GM06990 (cell line): ENCODE measurements around the gene BRD3.

Experiments used
- DNase-seq: peaks from one replicate; pipeline ENCODE4 v3.0.0-alpha.2; 2011; ENCODE audit not compliant: insufficient read length; ENCODE audit errors: extremely low read depth
- H3K27me3 ChIP-seq: replicated peaks from 2 replicates; pipeline ENCODE4 v1.6.0; 2011; ENCODE audit warnings: low read length; ENCODE audit not compliant: control insufficient read depth, insufficient read depth
- H3K36me3 ChIP-seq: 2 replicates; pipeline ENCODE4 v1.5.1; 2011; ENCODE audit warnings: low read length; ENCODE audit not compliant: control insufficient read depth, insufficient read depth
- H3K4me3 ChIP-seq: replicated peaks from 2 replicates; pipeline ENCODE4 v1.5.1; 2011; ENCODE audit warnings: low read depth, mild to moderate bottlenecking, control low read depth, low read length
- CTCF ChIP-seq: IDR thresholded peaks from 2 replicates; pipeline ENCODE4 v1.5.1; 2011; ENCODE audit warnings: low read length, control low read depth, mild to moderate bottlenecking, inconsistent platforms; ENCODE audit not compliant: insufficient read depth, poor library complexity, severe bottlenecking

The BRD3 gene

GRCh38 chr9:134026981-134027380 is 40.8 kb downstream of the BRD3 start:
- Histone ChIP-seq H3K27me3 (no peaks in the 10 kb centered on the region), H3K36me3 (peaks cover 4% of the 10 kb centered on the region), H3K4me3 (no peak overlapping the region)
- DNase-seq, result no peak
- TF ChIP-seq CTCF, result no peak

- Histone ChIP-seq H3K36me3 (peaks cover 4% of the 10 kb centered on the region), H3K4me3 (no peak overlapping the region), H3K27me3 (no peaks in the 10 kb centered on the region)
- DNase-seq, result no peak
- no peak for TF ChIP-seq CTCF
These were observed 41.2 kb downstream of the BRD3 start for GRCh38 chr9:134026581-134026980.

GRCh38 chr9:134025606-134026541 is 42.0 kb downstream of the BRD3 start:
- H3K27me3 ChIP-seq, result no peaks in the 10 kb centered on the region
- peaks cover 4% of the 10 kb centered on the region; the same call in 1 of the 2 replicates for H3K36me3 ChIP-seq
- peak overlapping the region; percentile 74 for H3K4me3 ChIP-seq
- DNase-seq, result peak; percentile 80
- TF ChIP-seq CTCF, result peak; percentile 54

GRCh38 chr9:134024828-134025605 is 42.8 kb downstream of the BRD3 start, which contains the start of gene BRD3OS:
BRD3OS (plus strand) TSS chr9:134025481; CDS start chr9:134026748, 1,267 bp downstream.
- DNase-seq, result peak; percentile 97
- no peak for TF ChIP-seq CTCF
- Histone ChIP-seq H3K4me3 (peak within 1 kb of the TSS; percentile 74), H3K27me3 (no peaks in the 10 kb centered on the region), H3K36me3 (peaks cover 4% of the 10 kb centered on the region; the same call in 1 of the 2 replicates)

GRCh38 chr9:134024214-134024792 is 43.5 kb downstream of the BRD3 start:
- no peak for TF ChIP-seq CTCF
- H3K27me3 ChIP-seq, result no peaks in the 10 kb centered on the region
- H3K4me3 ChIP-seq, result peak overlapping the region; percentile 47
- H3K36me3 ChIP-seq, result peaks cover 1% of the 10 kb centered on the region; the same call in 1 of the 2 replicates
- no peak for DNase-seq
